IMR-90 (cell line): ENCODE data around the gene ITGAL. TPM values are rescaled to one million over a fixed set of nuclear protein-coding genes. Genes with fewer than 3 reads are reported as not detected.

ENCODE experiments used
- ATAC-seq: fragments of 200-7000 bp; cut with Tn5 transposase; 2 replicates; pipeline ENCODE4 v1.9.1; 2020; ENCODE audit warnings: low read depth, mild to moderate bottlenecking, moderate library complexity
- BruUV-seq: library from RNA; stranded (reverse); fragments of 400-500 nt; replicated peaks from 2 replicates; lab custom pipeline; 2021; lab: Mats Ljungman, UMichigan
- CTCF ChIA-PET: fragments of 300-600 bp; formaldehyde crosslinking; extraction: SDS; loops from one replicate; lab custom pipeline; 2021; ENCODE audit warnings: antibody characterized with exemption; lab: Yijun Ruan, JAX
- POLR2A ChIA-PET: fragments of 300-600 bp; sonication (Branson Sonifier 250); formaldehyde crosslinking; loops from one replicate; lab custom pipeline; 2022; ENCODE audit warnings: antibody characterized with exemption; ENCODE audit not compliant: unreplicated experiment; lab: Charles Lee
- DNase-seq: peaks from one replicate; pipeline ENCODE4 v3.0.0; 2013
- H2AFZ ChIP-seq: replicated peaks from 2 replicates; pipeline ENCODE3; 2013; ENCODE audit warnings: low read length, mild to moderate bottlenecking; ENCODE audit not compliant: poor library complexity
- H2AK5ac ChIP-seq: 2 replicates; pipeline ENCODE4 v1.6.1; 2013; ENCODE audit warnings: low read depth, low read length, inconsistent platforms
- H2AK9ac ChIP-seq: replicated peaks from 2 replicates; pipeline ENCODE3; 2013; ENCODE audit warnings: mild to moderate bottlenecking, low read depth, low read length, moderate library complexity; ENCODE audit not compliant: poor library complexity
- H2BK120ac ChIP-seq: 2 replicates; pipeline ENCODE4 v1.6.1; 2013; ENCODE audit warnings: low read depth, low read length, inconsistent platforms
- H2BK15ac ChIP-seq: 3 replicates; pipeline ENCODE4 v1.6.1; 2013; ENCODE audit warnings: low read depth, low read length, inconsistent platforms
- H2BK20ac ChIP-seq: 2 replicates; pipeline ENCODE4 v1.6.1; 2013; ENCODE audit warnings: low read depth, mild to moderate bottlenecking, inconsistent platforms, low read length, moderate library complexity
- H2BK5ac ChIP-seq: 2 replicates; pipeline ENCODE4 v1.6.1; 2013; ENCODE audit warnings: mild to moderate bottlenecking, low read depth, low read length, inconsistent platforms; ENCODE audit not compliant: poor library complexity, severe bottlenecking
- H3K14ac ChIP-seq: replicated peaks from 2 replicates; pipeline ENCODE4 v1.6.1; 2013; ENCODE audit warnings: low read depth, low read length, inconsistent platforms
- H3K18ac ChIP-seq: 2 replicates; pipeline ENCODE4 v1.6.1; 2013; ENCODE audit warnings: low read depth, low read length, control low read depth
- H3K23ac ChIP-seq: 2 replicates; pipeline ENCODE4 v1.6.1; 2013; ENCODE audit warnings: low read depth, low read length, inconsistent platforms
- H3K27ac ChIP-seq: 2 replicates; pipeline ENCODE4 v1.5.1; 2013; ENCODE audit warnings: mild to moderate bottlenecking, control low read depth, low read length; ENCODE audit not compliant: insufficient read depth
- H3K27me3 ChIP-seq: 2 replicates; pipeline ENCODE4 v1.6.1; 2013; ENCODE audit warnings: low read length; ENCODE audit not compliant: control insufficient read depth, insufficient read depth
- H3K36me3 ChIP-seq: 2 replicates; pipeline ENCODE4 v1.6.1; 2013; ENCODE audit warnings: low read length, mixed read lengths; ENCODE audit not compliant: control insufficient read depth, insufficient read depth
- H3K4ac ChIP-seq: 2 replicates; pipeline ENCODE4 v1.6.1; 2013; ENCODE audit warnings: low read depth, low read length, inconsistent platforms
- H3K4me1 ChIP-seq: 2 replicates; pipeline ENCODE4 v1.6.1; 2013; ENCODE audit warnings: low read length, mixed read lengths; ENCODE audit not compliant: control insufficient read depth, insufficient read depth
- H3K4me2 ChIP-seq: 2 replicates; pipeline ENCODE4 v1.6.1; 2013; ENCODE audit warnings: low read depth, mild to moderate bottlenecking, control low read depth, low read length, moderate library complexity
- H3K4me3 ChIP-seq: 2 replicates; pipeline ENCODE4 v1.5.1; 2013; ENCODE audit warnings: low read depth, mild to moderate bottlenecking, control low read depth, low read length, moderate library complexity; ENCODE audit not compliant: insufficient read depth
- H3K56ac ChIP-seq: 2 replicates; pipeline ENCODE4 v1.6.1; 2013; ENCODE audit warnings: low read length, inconsistent platforms; ENCODE audit not compliant: insufficient read depth; ENCODE audit errors: extremely low read depth
- H3K79me1 ChIP-seq, 2 experiments: 2 replicates each; pipeline ENCODE4 v1.6.1; 2013; ENCODE audit warnings: low read length in 2 of 2, inconsistent platforms in 1 of 2, low read depth in 1 of 2
- H3K9ac ChIP-seq: 2 replicates; pipeline ENCODE4 v1.6.1; 2013; ENCODE audit warnings: low read depth, low read length, control low read depth
- H3K9me1 ChIP-seq: 2 replicates; pipeline ENCODE4 v1.6.1; 2013; ENCODE audit warnings: low read length, inconsistent platforms; ENCODE audit not compliant: insufficient read depth
- H3K9me3 ChIP-seq: 2 replicates; pipeline ENCODE4 v1.6.1; 2013; ENCODE audit warnings: low read length; ENCODE audit not compliant: control insufficient read depth, insufficient read depth
- H4K20me1 ChIP-seq: 2 replicates; pipeline ENCODE4 v1.6.1; 2013; ENCODE audit warnings: low read length, inconsistent platforms; ENCODE audit not compliant: insufficient read depth
- H4K5ac ChIP-seq: 2 replicates; pipeline ENCODE4 v1.6.1; 2013; ENCODE audit warnings: mild to moderate bottlenecking, low read depth, low read length, control low read depth
- H4K8ac ChIP-seq, 2 experiments: 2 replicates each; pipeline ENCODE4 v1.6.1; 2013; ENCODE audit warnings: low read depth in 2 of 2, low read length in 2 of 2, control low read depth in 1 of 2, inconsistent platforms in 1 of 2
- H4K91ac ChIP-seq: 2 replicates; pipeline ENCODE4 v1.6.1; 2013; ENCODE audit warnings: low read depth, low read length, inconsistent platforms; ENCODE audit not compliant: insufficient read depth
- BHLHE40 ChIP-seq: fragments of 150-350 bp; IDR thresholded peaks from 2 replicates; pipeline ENCODE4 v1.6.1; 2016; ENCODE audit warnings: mild to moderate bottlenecking, low read depth, low read length
- CEBPB ChIP-seq: IDR thresholded peaks from 2 replicates; pipeline ENCODE4 v1.6.1; 2012; ENCODE audit warnings: low read depth, low read length, improper control_type of control experiment
- MAFK ChIP-seq: IDR thresholded peaks from 2 replicates; pipeline ENCODE4 v1.6.1; 2012; ENCODE audit warnings: low read depth, low read length, improper control_type of control experiment
- MAZ ChIP-seq: IDR thresholded peaks from 2 replicates; pipeline ENCODE4 v1.6.1; 2012; ENCODE audit warnings: low read depth, mild to moderate bottlenecking, low read length, improper control_type of control experiment, moderate library complexity, borderline replicate concordance
- MXI1 ChIP-seq: IDR thresholded peaks from 2 replicates; pipeline ENCODE4 v1.6.1; 2012; ENCODE audit warnings: low read depth, mild to moderate bottlenecking, low read length, moderate library complexity, borderline replicate concordance
- NFE2L2 ChIP-seq: fragments of 150-350 bp; IDR thresholded peaks from 2 replicates; pipeline ENCODE4 v1.6.1; 2016; ENCODE audit warnings: low read depth, mild to moderate bottlenecking, low read length
- RFX5 ChIP-seq: IDR thresholded peaks from 2 replicates; pipeline ENCODE4 v1.8.0; 2012; ENCODE audit warnings: low read depth, mild to moderate bottlenecking, low read length, moderate library complexity
- SMC3 ChIP-seq: fragments of 150-350 bp; IDR thresholded peaks from 2 replicates; pipeline ENCODE4 v1.6.1; 2016; ENCODE audit warnings: low read depth, mild to moderate bottlenecking, antibody characterized with exemption, low read length, moderate library complexity
- WGBS, 2 experiments: methylation state at CpG; one replicate each; pipeline versions ENCODE4 v1.1.5 to v1.1.7; 2013; ENCODE audit warnings: missing lambda C conversion rate in 2 of 2; ENCODE audit not compliant: insufficient read length in 1 of 2; ENCODE audit errors: extremely low coverage in 2 of 2; 5-methylcytosine and 5-hydroxymethylcytosine counted together
- dilution Hi-C: fragments of 300-500 bp; cut with HindIII; formaldehyde crosslinking; loops from one replicate; pipeline ENCODE4 v1.14.3; 2018; ENCODE audit warnings: low sequenced_read_pairs; ENCODE audit not compliant: unreplicated experiment
- in situ Hi-C: fragments of 300-500 bp; cut with MboI; formaldehyde crosslinking; loops from 3 replicates; pipeline ENCODE4 v1.14.3; 2019; ENCODE audit warnings: low sequenced_read_pairs, inconsistent platforms, mixed read lengths
- intact Hi-C: fragments of 100-400 bp; cut with micrococcal nuclease; formaldehyde crosslinking; loops from 2 replicates; pipeline ENCODE4 v1.10.0; 2022
- polyA plus RNA-seq, 3 experiments: library from polyadenylated mRNA; depleted of rRNA; stranded (reverse); fragments of >200 nt; gene quantifications; 2 replicates each; pipeline ENCODE4 v1.2.3, GENCODE V29; 2012; ENCODE audit warnings: low replicate concordance in 1 of 3
- total RNA-seq: library from RNA; depleted of rRNA; stranded (reverse); fragments of >200 nt; gene quantifications from 2 replicates; pipeline ENCODE4 v1.2.3, GENCODE V29; 2012
- TF ChIP-seq, protein P1 (sequence below): fragments of 150-350 bp; IDR thresholded peaks from 2 replicates; pipeline ENCODE4 v1.6.1; 2016; ENCODE audit warnings: low read depth, mild to moderate bottlenecking, low read length, moderate library complexity, borderline replicate concordance

ITGAL gene
- total and polyA plus RNA-seq, 2 of the 4 experiments (the other 2 are of a cell fraction) = not detected

DNA sequence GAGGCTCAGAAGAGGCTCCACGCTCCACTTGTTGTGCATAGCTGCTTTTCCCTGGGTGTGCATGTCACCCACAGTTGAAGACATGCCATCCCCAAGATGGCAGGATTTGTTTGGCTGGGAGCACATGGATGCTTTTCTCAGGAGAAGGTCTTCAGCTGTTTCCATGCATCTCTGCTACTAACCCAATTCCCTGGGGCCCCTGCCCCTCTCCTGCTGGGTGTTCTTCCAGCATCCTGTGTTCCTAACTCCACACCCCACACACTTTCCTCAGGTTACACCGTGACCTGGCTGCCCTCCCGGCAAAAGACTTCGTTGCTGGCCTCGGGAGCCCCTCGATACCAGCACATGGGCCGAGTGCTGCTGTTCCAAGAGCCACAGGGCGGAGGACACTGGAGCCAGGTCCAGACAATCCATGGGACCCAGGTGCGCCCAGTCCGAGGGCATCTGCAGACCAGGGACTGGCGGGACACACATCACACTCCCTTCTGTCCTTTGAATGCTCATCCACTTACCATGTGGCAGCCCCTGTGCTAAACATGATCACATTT, 21.5 kb downstream of the ITGAL start:
- CTCF ChIA-PET = no interaction called here
- intact Hi-C loops = no loop called here
- POLR2A ChIA-PET = no interaction called here
- no peak overlapping the region for H2AK5ac ChIP-seq
- no peak overlapping the region for H4K8ac ChIP-seq
- H3K56ac ChIP-seq = no peak overlapping the region
- H4K91ac ChIP-seq = no peak overlapping the region
- H3K9ac ChIP-seq = no peak overlapping the region
- H4K20me1 ChIP-seq = no peaks in the 10 kb centered on the region
- H3K14ac ChIP-seq = no peak overlapping the region
- H2AK9ac ChIP-seq = no peak overlapping the region
- in situ Hi-C loops = no loop called here
- no peak overlapping the region for H4K5ac ChIP-seq
- BruUV-seq = no TSS peak
- H3K23ac ChIP-seq = no peak overlapping the region
- H2BK5ac ChIP-seq = no peak overlapping the region
- peaks cover 3% of the 10 kb centered on the region; the same call in 1 of the 2 replicates for H3K9me1 ChIP-seq
- WGBS, 2 experiments = 79% methylated on average over 5 of the region's 11 CpGs; no CpG with 5 or more reads in 1 of the 2 experiments
- no peaks in the 10 kb centered on the region for H3K79me1 ChIP-seq
- H3K9me3 ChIP-seq = no peaks in the 10 kb centered on the region
- no peak overlapping the region for H2AFZ ChIP-seq
- H3K36me3 ChIP-seq = no peaks in the 10 kb centered on the region
- no peak overlapping the region for H3K27ac ChIP-seq
- TF ChIP-seq RFX5 (no peak), MAZ (no peak), CEBPB (no peak), SMC3 (no peak), NFE2L2 (no peak), MAFK (no peak), BHLHE40 (no peak), MXI1 (no peak)
- TF ChIP-seq, protein P1, sequence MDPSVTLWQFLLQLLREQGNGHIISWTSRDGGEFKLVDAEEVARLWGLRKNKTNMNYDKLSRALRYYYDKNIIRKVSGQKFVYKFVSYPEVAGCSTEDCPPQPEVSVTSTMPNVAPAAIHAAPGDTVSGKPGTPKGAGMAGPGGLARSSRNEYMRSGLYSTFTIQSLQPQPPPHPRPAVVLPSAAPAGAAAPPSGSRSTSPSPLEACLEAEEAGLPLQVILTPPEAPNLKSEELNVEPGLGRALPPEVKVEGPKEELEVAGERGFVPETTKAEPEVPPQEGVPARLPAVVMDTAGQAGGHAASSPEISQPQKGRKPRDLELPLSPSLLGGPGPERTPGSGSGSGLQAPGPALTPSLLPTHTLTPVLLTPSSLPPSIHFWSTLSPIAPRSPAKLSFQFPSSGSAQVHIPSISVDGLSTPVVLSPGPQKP = no peak
- no peak for DNase-seq
- H3K4me1 ChIP-seq = peaks cover 3% of the 10 kb centered on the region; the same call in 1 of the 2 replicates
- no peak overlapping the region for H3K4ac ChIP-seq
- dilution Hi-C loops = no loop called here
- no peak for ATAC-seq
- peaks cover 9% of the 10 kb centered on the region for H3K27me3 ChIP-seq
- H2BK20ac ChIP-seq = no peak overlapping the region
- no peak overlapping the region for H2BK15ac ChIP-seq
- no peak overlapping the region for H3K4me3 ChIP-seq
- H3K18ac ChIP-seq = no peak overlapping the region
- no peak overlapping the region for H3K4me2 ChIP-seq
- H2BK120ac ChIP-seq = no peak overlapping the region
